ENCODE results near the gene OR6K6. TPM values are rescaled to one million over a fixed set of nuclear protein-coding genes. Genes with fewer than 3 reads are reported as not detected.

Gene OR6K6
- polyA plus RNA-seq, 5 donors: not detected

- DNase-seq: no peak
These were observed 46.9 kb downstream of the OR6K6 start for GRCh38 chr1:158801396-158801795.

GRCh38 chr1:158803678-158804077 is 49.2 kb downstream of the OR6K6 start:
- DNase-seq: no peak

Other genes starting within 250 kb of the OR6K6 start
- under 1 TPM in 1 of 5 donors, not detected in 4; 0.13 TPM for gene OR6Y1, start 200.3 kb upstream of the OR6K6 start, polyA plus RNA-seq (ENCODE audit: insufficient read depth in 1 of 5, insufficient read length in 5 of 5, low replicate concordance in 1 of 5)
- gene OR6P1, start 184.1 kb upstream of the OR6K6 start, polyA plus RNA-seq (ENCODE audit: insufficient read depth in 1 of 5, insufficient read length in 5 of 5, low replicate concordance in 1 of 5): not detected
- not detected for gene OR10X1, start 174.8 kb upstream of the OR6K6 start, polyA plus RNA-seq (ENCODE audit: insufficient read depth in 1 of 5, insufficient read length in 5 of 5, low replicate concordance in 1 of 5)
- gene OR10Z1, start 149.5 kb upstream of the OR6K6 start, polyA plus RNA-seq (ENCODE audit: insufficient read depth in 1 of 5, insufficient read length in 5 of 5, low replicate concordance in 1 of 5): under 1 TPM; 0.19 to 0.70 (median 0.29) TPM
- gene SPTA1, start 68.0 kb upstream of the OR6K6 start, polyA plus RNA-seq (ENCODE audit: insufficient read depth in 1 of 5, insufficient read length in 5 of 5, low replicate concordance in 1 of 5): 10 to 100 TPM in 2 of 5 donors, 1 to 10 TPM in 3; 8.3 to 26.4 (median 8.9) TPM
- not detected for gene OR6K2, start 54.1 kb upstream of the OR6K6 start, polyA plus RNA-seq (ENCODE audit: insufficient read depth in 1 of 5, insufficient read length in 5 of 5, low replicate concordance in 1 of 5)
- under 1 TPM in 2 of 5 donors, not detected in 3; 0.09 TPM for gene OR6K3, start 34.0 kb upstream of the OR6K6 start, polyA plus RNA-seq (ENCODE audit: insufficient read depth in 1 of 5, insufficient read length in 5 of 5, low replicate concordance in 1 of 5)
- gene OR6N1, start 17.5 kb downstream of the OR6K6 start, polyA plus RNA-seq (ENCODE audit: insufficient read depth in 1 of 5, insufficient read length in 5 of 5, low replicate concordance in 1 of 5): not detected
- gene OR6N2, start 26.5 kb downstream of the OR6K6 start, polyA plus RNA-seq (ENCODE audit: insufficient read depth in 1 of 5, insufficient read length in 5 of 5, low replicate concordance in 1 of 5): not detected
- gene MNDA, start 76.6 kb downstream of the OR6K6 start, polyA plus RNA-seq (ENCODE audit: insufficient read depth in 1 of 5, insufficient read length in 5 of 5, low replicate concordance in 1 of 5): 1 to 10 TPM; 4.3 to 6.9 (median 4.8) TPM
- gene PYHIN1, start 176.8 kb downstream of the OR6K6 start, polyA plus RNA-seq (ENCODE audit: insufficient read depth in 1 of 5, insufficient read length in 5 of 5, low replicate concordance in 1 of 5): 1 to 10 TPM in 2 of 5 donors, under 1 TPM in 3; 0.44 to 1.4 (median 0.82) TPM

All from right lung (tissue), 5 donors.